ENCODE results near the gene MOCOS. TPM values are rescaled to one million over a fixed set of nuclear protein-coding genes. Genes with fewer than 3 reads are reported as not detected.

Gene MOCOS
- polyA plus RNA-seq, 3 donors: 1.1 to 4.7 (median 2.3) TPM

DNA sequence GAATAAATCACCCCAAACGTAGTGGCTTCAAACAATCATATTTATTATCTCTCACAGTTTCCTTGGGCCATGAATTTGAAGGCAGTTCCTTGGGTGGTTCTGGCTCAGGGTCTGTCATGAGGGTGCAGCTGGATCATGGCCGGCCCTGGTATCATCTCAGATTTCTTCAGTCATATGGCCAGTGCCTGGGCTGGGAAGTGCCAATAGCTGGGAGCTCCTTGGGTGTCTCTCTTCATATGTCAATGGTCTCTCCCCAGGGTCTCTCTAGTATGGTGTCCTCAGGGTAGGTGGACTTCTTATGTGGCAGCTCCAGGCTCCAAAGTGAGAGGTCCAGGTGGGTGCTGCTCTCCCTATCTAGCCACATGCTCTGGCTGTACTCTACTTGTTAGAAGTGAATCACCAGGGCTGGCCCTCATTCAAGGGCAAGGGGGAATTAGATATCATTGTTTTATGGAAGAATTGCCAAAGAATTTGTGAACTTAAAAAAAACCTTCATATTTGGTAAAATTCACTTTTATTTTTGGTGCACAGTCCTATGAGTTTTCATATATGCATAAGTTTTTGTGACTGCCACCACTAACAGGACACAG lies 125.6 kb downstream of the MOCOS start:
- 82 to 87% (median 83%) methylated on average over 2 of the region's 2 CpGs for WGBS, 3 donors
- H3K27ac ChIP-seq (ENCODE audit: low read depth, low read length): no peak overlapping the region

DNA sequence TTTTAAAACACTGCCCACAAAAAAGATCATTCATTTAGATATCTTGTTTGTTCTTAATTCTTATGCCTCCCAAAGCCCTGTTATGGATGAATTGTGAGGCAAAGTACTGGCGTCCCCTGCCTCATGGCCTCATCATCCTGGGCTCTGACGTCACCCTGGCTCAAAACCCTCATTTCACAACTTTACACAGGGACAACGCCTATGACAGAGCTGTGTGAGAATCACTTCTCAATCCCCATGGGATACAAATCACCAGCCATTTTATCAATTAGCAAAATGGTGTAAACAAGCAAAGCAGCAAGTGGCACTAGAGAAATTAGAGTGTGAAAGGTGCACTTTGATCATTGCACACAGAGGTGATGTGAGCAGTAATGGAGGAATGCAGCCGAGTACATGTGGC lies 126.8 kb downstream of the MOCOS start:
- WGBS, 3 donors: 57 to 80% (median 58%) methylated on average over 4 of the region's 4 CpGs
- no peak overlapping the region for H3K27ac ChIP-seq (ENCODE audit: low read depth, low read length)

DNA sequence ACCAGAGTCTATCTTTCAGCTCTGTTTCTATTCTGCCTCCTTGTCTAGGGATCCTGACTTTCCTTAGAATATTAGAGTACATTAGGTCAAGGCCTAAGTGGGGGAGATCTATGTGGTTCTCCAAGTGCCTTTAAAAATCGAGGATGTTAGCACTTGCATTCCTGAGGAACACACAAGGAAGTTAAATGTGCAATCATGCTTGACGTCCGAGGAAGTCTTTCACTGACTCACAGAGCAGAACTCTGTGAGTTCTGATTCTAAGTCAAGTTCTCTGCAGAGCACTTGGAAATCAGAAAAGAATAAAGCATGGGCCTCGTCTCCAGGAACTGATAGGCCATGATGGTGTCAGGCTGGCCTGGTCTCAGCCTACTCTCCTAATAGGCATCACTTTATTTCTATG lies 127.5 kb downstream of the MOCOS start:
- no peak overlapping the region for H3K27ac ChIP-seq (ENCODE audit: low read depth, low read length)
- WGBS, 3 donors: 37 to 69% (median 40%) methylated on average over 4 of the region's 4 CpGs

DNA sequence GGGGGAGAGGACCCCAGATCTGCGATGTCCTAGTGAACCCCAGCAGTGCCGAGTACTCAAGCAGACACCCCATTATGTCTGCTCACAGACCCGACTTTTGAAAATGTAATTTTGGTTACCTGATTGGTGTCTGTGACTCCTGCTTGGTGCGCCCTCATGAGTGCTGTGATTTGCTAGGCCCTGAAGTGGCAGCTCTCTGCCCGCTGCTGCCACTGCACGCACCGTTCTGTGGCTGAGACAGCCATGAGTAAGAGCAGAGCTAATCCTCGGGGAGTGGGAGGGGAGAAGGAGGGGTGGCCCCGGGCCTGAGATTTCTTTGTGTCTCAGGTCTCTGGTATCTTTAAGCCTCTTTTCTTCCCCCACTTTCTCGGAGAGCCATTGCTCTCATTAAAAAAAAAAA lies 128.4 kb downstream of the MOCOS start:
- no peak overlapping the region for H3K27ac ChIP-seq (ENCODE audit: low read depth, low read length)
- WGBS, 3 donors: 71 to 80% (median 75%) methylated on average over 10 of the region's 10 CpGs

DNA sequence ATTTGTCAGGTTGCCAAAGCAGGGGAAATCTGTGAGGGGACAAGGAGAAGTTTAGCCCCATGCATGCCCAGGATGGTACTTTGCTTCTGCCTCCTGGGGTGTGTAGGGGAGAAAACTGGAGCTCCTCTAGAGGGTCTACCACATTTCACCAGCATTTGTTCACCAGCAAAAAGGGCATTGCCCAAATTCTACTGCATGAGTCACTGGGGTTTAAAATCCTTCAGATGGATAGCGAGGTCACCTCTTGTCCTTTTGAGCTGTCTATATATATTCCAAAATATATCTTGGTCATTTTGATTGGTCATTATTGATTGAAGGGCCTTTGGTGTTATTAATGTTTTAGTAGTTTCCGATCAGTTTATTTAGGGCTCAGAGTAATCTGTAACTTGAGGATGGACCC lies 128.9 kb downstream of the MOCOS start:
- 89 to 99% (median 94%) methylated on average over 2 of the region's 2 CpGs for WGBS, 3 donors
- H3K27ac ChIP-seq (ENCODE audit: low read depth, low read length): no peak overlapping the region

Other genes starting within 250 kb of the MOCOS start
- 10 to 100 TPM; 10.9 to 22.7 (median 19.9) TPM for gene RPRD1A, start 119.9 kb upstream of the MOCOS start, polyA plus RNA-seq
- 10 to 100 TPM; 10.9 to 27.1 (median 17.0) TPM for gene SLC39A6, start 58.2 kb upstream of the MOCOS start, polyA plus RNA-seq
- 10 to 100 TPM; 31.8 to 40.0 (median 34.4) TPM for gene ELP2, start 57.6 kb upstream of the MOCOS start, polyA plus RNA-seq
- gene FHOD3, start 110.2 kb downstream of the MOCOS start, polyA plus RNA-seq: 1 to 10 TPM in 2 of 3 donors, under 1 TPM in 1; 0.89 to 7.6 (median 2.9) TPM